Activated T-helper 1 cell treated with Interleukin-2 at 50 U/mL for 16 hours (primary cell): ENCODE measurements around the gene SSX2IP.

Experiments used
- DNase-seq: peaks from one replicate; pipeline ENCODE4 v3.0.0-alpha.2; 2020; ENCODE audit warnings: low read depth

The SSX2IP gene

DNA sequence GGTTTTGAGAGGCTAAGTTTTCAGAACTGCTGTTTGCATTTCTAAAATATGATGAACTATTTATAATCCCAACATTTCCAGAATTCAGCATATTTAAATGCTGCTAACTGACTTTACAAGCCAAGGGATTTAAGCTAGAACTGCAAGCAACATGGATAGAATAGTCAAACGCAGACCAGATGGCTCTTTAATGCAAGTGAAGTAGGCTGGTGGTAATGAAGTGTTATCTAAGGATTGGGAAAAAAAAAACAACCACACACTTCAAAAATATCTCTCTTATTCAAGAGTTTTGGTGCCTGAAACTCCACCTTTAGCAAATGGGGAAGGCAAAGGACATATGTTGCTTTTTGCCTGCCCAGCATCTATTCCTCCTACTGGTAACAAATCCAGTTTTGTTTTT is 20.9 kb upstream of the SSX2IP start:
- no peak for DNase-seq

DNA sequence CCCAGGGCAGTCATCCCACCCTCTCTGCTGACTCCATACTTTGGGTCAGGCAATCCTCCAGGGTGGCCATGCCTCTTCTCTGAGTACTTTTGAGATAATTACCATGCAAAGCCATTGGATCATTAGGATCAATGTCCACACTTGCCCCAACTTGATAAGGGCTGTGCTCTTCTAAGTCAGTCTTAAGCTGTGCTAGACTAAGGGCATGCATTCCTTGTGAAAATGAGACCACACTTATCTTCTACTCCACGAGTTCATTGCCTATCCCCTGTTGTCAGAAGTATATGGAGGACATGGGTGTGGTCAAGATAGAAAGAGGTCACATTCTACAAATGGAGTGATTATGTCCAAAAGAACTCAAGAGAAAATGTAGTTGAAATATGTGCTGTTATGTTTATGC is 18.9 kb upstream of the SSX2IP start:
- DNase-seq = no peak

DNA sequence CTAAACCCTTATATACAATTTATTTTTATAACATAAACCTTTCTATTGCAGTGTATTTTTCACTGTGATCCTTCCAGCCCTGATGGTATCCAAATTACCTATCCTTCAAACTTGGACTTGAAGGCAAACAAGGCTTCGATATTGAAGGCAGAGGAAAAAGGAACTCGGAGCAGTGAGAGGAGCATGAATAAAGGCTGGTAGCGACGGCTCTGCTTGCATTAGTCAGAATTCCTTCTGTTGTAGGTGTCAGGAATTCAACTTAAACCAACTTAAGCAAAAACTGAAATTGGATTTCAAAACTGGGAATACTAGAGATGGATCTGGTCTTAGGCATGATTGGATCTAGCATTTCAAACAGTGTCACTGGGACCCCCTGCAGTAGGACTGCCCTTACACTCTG is 17.8 kb upstream of the SSX2IP start:
- no peak for DNase-seq

DNA sequence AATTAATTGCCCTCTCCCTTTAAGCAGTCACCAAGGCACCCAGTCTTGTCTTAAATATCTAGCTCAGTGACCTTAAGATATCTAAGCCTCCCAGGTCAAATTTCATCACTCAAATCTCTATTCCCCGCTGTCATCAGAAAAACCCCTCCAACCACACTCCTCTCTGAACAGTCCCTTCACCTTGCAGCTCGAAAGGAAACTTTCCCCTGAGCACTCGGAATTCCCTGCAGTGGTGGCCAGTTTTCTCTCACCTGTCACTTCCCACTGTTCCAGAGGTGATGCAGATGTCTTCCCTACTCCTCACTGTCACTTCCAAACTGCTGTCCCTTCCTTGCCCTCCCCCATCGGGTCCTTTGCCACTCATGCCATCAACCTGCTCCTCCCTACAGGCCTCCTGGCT is 15.3 kb upstream of the SSX2IP start:
- no peak for DNase-seq

DNA sequence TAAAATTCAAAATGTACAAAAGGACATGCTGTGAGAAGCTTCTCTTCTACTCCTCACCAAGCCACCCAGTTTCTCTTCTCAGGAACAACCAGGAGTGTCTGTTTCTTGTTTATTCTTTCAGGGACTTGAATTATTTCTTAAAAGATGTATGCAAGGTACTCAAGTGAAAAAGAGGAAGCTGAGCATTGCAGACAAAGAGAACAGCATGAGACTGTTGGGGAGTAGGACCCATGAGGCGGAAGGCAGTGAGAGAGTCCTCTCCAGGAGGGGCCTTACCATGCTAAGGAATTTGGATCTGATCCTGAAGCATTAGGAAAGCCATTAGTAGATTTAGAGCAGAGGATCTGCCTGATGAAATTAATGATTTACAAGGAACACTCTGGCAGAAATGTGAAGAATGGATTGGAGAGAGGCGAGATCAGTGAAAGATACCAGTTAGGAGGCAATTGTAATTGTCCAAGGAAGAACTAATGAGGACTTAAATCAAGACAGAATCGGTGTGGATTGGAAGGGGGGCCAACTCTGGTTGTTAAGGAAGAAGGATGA is 14.7 kb upstream of the SSX2IP start:
- no peak for DNase-seq

DNA sequence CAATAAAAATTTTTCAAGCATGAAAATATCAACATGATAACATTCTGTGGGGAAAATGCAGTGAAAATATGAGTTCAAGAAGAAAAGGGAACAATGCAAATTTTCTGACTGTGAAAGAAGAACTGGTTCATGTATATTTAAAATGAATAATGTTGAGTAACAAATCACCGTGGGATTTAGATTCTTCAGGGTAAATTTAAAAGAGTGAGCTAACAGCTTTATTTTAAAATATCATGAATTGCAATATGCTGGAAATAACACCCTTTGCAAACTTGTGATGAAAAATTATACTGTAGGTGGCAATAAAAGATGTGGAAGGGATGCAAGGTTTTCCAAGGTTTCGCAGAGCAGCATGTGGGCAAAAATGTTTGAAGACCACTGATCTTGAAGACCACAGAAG is 13.2 kb upstream of the SSX2IP start:
- no peak for DNase-seq

DNA sequence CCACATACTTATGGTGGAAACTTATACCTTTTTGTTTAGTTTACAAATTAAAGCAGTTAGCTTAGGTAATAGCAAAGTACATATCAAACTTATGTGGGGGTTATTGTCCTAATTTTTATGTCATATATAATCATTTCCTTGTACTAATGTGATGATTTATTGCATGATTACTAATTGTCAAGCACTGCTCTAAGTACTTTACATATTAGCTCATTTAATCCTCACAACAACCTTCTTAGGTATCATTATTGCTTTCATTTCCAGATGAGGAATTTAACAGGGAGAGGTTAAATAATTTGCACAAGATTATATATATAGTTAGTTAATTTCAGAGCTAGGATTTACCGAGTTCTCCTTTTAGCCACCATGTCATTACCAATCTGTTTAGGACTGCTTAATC is 11.9 kb upstream of the SSX2IP start:
- no peak for DNase-seq

DNA sequence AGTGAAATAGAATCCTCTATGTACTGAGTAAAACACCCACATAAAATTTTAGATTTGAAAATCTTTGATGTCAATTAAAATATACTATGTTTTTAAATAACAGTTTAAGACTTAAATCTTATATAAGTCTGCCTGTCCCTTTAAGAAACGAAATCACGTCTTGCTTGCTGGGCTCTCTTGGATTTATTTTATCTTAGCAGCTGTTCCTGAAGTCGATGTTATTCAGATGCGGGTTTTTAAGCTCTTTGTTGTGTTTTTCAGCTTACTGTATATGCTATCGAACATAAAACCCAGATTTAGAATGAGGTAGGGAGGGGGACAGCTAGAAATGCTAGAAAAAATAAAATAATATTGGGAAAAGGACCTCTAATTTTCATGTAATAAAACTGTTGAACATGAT is 11.1 kb upstream of the SSX2IP start:
- DNase-seq = no peak

DNA sequence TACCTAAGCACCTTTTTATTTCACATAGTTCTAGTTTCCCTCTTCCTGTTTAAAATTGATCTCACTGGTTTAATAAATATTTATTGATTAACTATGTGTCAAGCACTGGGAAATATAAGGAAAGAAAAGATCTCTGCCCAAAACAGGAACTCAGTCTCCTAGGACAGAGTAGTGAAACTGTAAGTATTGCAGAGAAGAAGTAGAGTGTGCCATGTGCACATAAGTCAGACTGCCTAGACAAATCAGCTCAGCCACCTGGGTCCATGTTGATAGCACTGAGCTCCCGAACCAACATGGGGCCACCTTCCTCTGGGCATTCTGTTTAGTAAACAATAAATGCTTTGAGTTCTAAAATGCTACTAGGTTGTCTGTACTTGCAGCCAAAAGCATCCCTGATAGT is 9.8 kb upstream of the SSX2IP start:
- no peak for DNase-seq

DNA sequence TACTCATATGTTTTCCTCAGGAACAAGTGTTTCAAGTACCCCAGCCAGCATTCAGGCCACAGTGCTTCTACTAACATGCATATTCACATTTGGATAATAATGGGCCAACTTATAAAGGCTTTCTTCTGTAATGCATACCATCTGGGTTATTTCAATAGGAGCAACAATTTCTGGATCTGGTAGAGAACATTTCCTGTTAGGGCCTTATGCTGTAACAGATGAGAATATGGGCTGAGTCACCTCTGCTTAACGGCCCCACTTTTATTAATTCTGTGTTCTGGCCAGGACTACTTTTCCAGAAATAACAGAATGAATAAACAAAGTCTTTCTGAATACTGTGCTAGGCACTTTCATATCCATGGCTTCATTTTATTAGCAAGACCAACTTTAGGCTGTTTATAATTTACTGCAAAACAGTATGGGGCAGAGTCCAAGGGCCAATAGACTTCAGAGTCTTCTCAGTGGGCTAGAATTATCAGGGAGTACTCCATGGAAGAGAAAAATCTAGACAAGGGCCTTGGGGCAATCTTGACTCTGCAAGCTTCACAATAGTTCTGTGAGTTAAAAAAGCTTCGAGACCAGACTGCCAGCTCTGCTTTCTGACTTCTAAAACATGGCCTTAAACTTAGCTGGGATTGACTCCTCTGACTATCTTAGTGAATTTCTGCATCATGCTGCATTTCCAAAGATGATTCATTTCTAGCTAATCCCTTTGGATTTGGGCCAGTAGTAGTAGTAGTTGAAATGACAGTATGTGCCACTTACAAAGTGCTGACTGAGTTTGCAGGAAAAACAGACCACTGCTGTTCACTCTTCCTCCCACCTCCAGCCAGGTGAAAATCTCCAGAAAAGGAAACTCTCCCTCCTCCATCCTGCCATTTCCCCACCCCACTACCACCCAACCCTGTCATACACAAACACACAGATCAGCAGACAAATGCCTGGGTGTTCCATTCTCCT is 8.2 kb upstream of the SSX2IP start:
- no peak for DNase-seq

DNA sequence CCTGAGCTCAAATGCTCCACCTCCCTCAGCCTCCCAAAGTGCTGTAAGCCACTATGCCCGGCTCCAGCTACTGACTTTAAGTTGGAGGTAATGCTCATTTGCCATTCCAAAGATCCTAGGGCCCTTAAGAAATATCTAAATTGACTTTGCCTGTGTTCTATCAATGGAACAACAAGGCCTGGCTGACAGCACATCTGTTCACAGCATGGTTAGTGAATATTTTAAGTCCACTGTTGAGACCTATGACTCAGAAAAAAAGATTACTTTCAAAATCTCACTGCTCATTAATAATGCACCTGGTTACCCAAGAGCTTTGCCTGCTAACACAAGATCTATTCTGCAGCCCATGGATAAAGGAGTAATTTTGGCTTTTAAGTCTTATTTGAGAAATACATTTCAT is 3.5 kb upstream of the SSX2IP start:
- no peak for DNase-seq

DNA sequence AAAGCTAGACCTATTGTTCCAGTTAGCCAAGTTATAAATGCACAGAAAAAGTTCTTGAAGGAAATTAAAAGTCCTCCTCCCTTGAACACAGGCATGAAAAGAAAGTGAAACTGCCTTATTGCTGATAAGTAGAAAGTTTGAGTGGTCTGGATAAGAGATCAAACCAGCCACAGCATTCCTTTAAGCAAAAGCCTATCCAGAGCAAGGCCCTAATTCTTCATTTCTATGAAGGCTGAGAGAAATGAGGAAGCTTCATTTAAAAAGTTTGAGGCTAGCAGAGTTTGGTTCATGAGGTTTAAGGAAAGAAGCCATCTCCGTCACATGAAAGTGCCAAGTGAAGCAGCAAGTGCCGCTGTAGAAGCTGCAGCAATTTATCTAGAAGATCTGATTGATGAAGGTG is 2.7 kb upstream of the SSX2IP start:
- DNase-seq = no peak

DNA sequence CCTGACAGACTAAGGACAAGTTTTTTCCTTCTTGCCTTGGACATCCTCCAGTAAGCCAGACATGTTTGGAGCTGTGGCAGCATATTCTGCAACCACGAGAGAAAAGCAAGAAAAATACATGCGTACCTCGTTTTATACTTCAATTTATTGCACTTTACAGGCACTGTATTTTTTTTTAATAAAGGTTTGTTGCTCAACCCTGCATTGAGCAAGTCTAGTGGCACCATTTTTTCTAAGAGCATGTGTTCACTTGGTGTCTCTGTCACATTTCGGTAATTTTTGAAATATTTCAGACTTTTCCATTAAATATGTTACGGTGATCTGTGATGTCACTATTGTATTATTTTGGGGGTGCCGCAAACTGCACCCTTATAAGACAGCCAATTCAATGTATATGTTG is 2.1 kb upstream of the SSX2IP start:
- no peak for DNase-seq

DNA sequence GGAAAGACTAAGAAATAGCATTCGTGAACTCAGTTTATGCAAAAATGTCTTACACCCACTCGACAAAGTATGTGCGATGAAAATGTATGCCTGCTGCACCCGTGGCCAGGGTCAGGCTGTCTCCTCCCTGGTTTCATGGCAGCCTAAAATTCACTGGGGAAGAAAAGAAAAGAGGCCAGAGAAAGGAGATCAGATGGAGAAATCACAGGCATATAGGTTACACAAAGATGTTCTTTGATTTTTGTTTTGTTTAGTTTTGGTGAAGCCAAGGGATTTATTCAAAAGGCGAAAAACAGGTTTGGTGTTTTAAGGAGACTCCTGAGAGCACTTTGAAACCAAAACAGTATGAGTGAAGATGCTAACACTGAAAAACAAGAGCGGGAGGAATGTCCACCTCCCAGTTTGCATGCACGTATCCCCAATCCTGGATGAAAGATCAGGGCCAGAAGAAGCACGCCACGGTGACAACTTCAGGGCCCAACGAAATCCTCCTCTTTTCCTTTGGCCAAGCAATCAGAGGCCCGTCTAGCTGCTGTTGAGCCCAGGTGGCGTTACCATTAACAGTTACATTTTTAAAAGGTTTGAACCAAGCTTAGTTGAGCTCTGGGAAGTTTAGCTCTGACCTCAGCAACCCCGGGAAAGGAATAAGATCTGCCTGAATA is 992 bp upstream of the SSX2IP start:
- DNase-seq = no peak

DNA sequence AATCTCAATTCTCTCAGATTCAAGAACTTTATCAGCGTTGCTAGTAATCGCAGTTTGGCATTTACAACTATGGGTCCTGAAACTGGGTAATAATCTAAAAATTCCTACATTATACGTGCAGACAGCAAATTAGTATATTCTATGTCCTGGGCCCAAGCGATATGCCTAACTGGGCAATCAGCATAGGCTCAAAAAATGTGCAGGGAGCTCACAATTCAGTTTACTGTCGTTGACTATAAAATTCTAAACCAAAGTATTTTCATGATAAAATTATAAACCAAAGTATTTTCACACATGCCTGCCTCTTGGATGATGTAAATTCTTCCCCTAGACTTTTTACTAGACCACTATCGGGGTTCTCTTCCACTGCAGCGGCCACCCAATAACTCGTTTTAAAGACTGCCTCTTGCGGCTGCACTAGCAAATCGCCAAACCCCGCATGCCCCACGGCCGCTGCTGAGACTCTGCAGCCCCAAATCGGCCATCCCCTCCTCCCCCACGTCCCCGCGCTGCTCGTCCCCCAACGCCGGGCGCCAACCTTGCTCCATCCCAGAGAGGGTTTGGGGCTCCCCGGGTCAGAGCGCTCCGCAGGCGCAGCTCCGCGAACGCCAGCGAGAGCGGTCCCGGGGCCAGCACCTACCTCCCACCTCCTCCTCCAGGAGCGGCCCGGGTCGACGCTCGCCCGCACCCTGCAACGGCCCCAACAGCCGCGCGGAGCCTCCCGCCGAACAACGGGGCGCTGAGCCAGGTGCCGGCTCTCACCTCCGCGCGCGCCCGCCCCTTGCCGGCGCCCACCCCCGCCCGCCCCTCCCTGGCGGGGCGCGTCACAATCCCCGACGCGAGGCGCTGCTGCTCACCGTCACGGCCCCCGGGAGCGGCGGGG is 506 bp downstream of the SSX2IP start:
- no peak for DNase-seq

DNA sequence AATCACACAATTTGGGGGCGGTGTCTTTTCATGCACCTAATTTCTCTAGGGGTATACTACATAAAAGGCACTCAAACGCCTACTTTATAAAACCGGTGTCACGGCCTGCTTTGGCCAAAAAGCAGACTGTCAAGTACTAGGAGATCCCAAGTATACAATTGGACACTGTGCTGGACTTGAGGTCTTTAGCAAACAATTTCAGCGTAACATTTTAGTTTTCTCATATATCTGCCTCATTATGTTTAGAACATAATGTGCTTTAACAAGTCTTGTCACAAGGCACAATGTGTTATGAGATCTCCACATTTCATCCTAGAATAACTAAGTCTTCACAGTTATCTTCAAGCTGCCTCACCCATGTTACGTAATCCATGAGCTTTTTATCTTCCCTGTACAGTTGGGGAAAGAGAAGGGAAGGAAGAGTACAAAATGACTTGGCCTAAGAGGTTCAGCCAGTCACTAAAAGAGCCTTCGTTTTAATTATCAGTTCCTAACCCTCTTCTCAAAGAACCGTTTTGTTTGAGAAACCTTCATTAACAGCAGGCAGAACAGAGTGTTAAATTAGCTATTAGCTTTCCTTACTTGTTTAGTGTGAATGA is 1.7 kb downstream of the SSX2IP start:
- DNase-seq = no peak

DNA sequence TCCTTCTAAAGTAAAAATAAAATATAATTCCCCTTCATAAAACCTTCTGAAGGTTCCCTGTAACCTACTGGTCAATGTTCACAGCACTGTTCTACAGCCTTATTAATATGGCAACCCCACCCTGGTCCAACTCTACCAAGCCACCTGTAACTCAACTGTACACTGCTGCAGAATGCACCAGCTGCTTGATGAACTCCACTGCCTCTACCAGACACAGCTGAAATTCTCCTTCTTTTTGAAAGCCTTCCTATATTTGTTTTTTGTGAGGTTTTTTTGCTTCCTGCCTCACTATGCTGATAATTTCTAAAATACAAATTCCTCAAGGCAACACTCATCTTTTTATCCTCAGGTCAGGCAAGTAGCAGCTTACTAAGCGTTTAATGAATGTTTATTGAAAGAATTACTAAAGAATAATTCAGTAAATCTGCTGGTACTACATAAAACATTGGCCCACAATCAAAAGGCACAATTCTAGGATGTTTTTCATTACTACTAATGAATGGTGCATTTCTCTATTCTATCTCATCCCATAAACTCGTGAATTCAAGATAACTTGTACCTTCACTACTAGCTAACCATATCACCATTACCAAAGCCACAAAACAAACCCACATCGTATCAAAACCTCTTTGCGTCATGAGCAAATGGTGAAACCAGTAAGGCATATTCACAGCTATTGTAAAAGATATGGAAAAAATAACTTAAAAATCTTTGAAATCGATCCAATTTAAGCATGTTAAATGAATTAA is 2.4 kb downstream of the SSX2IP start:
- no peak for DNase-seq

DNA sequence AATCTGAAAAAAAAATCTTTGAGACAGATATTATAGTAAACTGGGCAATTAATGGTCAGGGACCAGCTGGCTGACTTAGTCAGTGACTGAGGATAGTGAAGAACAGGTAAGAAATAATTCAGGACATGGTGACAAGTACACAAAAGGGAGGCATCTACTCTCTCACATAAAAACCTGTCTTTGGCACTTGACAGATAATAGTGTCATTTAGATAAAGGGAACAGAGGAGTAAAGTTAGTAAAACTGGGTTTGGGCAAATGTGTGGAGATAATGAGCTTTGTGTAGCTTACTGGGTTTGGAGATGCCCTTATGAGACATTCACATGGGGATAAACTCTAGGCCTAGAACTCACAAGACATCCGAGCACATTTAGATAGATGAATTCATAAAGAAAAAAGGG is 4.0 kb downstream of the SSX2IP start:
- DNase-seq = no peak

DNA sequence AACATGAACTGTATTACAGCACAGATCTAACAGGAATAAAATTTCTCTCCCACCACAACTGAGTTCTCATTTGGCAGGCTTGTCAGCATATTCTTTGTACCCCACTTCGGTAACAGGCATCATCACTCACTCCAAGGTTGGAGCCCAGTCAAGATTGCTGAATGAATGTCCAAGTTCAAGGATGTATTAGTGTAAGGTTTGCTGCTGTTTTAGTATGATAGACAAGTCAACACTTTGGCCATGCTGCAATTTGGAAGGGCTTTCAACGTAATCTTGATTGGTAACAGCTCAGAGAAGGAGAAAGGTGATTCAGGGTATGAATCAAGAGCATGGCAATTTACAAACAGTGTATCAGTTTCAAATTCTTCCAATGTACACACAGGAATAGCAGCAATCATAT is 6.8 kb downstream of the SSX2IP start:
- no peak for DNase-seq

DNA sequence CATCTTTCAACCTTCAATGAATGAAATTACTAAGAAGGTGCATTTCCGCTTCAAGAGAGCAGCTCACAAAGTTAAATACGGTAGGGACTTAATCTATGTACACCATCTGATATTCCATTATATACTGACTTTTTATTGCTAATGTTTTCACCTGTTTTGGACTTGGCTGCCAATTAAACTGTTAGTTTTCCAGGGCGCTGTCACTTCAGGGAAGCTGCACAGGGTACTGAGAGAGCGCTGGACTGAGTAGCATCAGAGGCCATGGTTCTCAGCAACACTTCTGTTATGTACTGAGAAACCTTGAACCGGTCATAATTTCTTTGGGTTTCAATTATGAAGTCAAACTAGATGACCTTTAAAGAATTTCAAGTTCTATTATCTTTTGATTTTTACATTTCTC is 8.2 kb downstream of the SSX2IP start:
- no peak for DNase-seq

DNA sequence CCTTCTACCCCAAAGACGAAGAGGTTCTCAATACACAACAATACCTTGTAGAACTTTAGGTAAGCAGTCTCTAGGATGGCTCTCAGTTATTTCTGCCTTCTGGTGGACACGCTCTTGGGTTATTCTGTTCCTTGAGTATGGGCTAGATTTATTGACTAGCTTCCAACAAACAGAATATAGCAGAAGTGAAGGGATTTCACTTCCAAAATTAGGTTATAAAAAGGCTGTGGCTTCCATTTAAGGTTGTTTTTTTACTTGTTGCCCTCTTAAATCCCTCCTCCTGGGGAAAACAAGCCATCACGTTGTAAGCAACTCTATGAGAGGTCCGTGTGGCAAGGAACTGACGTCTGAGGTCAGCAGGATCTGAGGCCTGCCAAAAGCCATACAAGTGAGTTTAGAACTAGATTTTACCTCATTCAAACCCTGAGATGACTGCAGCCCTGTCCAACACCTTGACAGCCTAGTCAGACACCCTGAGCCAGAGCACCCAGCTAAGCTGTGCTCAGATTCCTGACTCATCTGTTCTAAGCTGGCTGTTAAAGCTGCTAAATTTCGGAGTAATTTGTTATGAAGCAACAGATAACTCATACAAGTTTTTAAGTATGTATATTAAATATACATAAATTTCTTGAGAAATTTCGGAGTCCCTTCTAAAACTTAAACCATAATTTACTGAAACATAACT is 12.7 kb downstream of the SSX2IP start:
- no peak for DNase-seq
